GM08714 (cell line): Measurements from ENCODE around the gene HIPK2.
A peak's percentile ranks its signal among the peaks of the same experiment; 100 is the strongest.

Experiments
- H3K4me3 ChIP-seq: fragments of 200-500 bp; sonication (Bioruptor generic); 2 replicates; pipeline ENCODE4 v1.5.1; 2014; ENCODE audit warnings: mild to moderate bottlenecking, low read length, inconsistent platforms
- ZNF274 ChIP-seq: IDR thresholded peaks from 2 replicates; pipeline ENCODE4 v1.6.1; 2012; ENCODE audit warnings: mild to moderate bottlenecking, low read depth, low read length

Gene HIPK2

DNA sequence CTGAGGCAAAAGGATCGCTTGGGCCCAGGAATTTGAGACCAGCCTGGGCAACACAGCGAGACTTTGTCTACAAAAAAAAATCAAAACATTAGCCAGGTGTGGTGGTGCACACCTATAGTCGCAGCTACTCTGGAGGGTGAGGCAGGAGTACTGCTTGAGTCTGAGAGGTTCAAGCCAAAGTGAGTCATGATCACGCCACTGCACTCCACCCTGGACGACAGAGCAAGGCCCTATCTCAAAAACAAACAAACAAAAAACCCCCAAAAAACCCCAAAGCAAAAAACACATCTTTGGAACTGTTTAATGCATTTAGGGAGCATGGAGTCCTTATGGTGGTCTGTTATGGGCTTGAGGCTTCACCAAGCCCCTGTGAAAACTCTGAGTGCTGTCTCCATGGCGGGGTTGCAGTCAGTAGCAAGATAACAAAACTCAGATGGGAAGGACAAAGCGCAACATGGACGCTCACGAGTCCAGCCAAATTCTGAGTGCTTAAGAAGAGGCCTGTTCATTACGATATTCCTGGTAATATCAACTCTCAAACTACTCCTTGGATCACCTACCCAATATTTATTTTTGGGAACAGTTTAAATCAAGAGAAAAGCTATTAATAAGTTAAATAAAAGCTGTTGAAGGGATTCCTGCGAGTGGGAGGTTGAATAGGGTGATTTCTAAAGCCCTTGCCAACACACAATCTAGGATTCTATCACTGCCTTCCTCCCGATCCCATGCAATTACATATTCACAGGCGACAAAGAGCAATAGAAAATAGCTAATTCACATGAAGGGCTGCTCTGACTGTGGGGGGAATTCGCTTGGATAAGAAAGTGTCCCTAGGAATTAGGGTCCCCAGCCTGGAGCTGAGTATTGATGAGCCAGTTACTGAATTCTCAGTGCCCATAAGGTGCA lies 123.3 kb downstream of the HIPK2 start:
- no peak overlapping the region for H3K4me3 ChIP-seq
- TF ChIP-seq ZNF274: no peak

GRCh38 chr7:139651914-139652313 lies 125.9 kb downstream of the HIPK2 start:
- H3K4me3 ChIP-seq: no peak overlapping the region
- TF ChIP-seq ZNF274: no peak

- no peak overlapping the region for H3K4me3 ChIP-seq
- no peak for TF ChIP-seq ZNF274
Observed at GRCh38 chr7:139651308-139651707, 126.5 kb downstream of the HIPK2 start.

DNA sequence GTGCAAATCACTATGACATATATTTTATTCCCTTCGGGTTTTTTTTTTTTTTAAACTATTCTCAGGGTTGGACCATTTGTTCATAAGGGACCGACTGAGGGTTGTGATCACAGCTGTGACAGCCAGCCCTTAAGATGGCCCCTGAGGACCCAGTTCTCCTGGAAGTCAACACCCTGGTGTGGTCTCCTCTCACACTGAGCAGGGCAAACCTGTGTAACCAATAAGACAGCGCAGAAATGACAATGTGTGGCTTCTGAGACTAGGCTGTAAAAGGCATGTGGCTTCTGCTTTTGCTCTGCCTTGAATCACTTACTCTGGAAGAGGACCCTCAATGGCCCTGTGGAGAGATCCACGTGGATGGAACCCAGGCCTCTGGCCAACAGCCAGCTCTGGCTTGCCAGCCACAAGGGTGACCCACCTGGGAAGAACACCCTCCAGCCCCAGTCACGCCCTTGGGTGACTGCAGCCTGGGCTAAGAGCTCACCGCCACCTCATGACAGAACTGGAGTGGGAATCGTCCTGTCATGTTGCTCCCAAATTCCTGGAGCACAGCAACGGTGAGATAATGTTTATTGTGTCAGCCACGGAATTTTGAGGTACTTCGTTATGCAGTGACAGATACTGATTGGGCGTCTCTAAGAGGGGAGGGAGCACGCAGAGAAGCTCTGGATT lies 127.2 kb downstream of the HIPK2 start:
- H3K4me3 ChIP-seq: no peak overlapping the region
- no peak for TF ChIP-seq ZNF274

GRCh38 chr7:139648941-139649425 lies 128.8 kb downstream of the HIPK2 start:
- peak overlapping the region; percentile 19; the same call in 1 of the 2 replicates for H3K4me3 ChIP-seq
- TF ChIP-seq ZNF274: no peak

DNA sequence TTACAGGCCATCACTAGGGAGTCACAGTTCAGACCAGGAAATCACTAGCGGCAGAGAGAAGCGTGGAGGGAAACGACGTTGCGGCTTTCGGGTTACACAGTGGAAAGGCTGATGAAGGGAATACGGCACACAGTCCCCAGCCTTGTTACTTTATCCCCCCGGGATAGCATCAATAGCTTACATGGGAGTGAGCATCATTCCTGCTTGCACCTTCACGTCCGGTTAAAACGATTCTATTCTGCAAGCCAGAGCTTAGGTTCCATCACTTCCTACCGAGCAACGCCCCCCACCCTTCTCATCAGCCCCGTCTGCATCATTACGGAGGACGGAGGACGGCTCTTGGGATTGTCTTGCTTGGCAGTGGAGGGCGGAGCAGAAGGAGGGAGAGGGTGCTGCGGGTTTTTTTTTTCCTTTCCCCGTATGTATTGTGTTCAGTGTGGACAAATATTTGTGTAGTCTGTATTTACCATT lies 129.4 kb downstream of the HIPK2 start:
- TF ChIP-seq ZNF274: no peak
- H3K4me3 ChIP-seq: peak overlapping the region; percentile 19; the same call in 1 of the 2 replicates

- no peak for TF ChIP-seq ZNF274
- peak overlapping the region; percentile 19; the same call in 1 of the 2 replicates for H3K4me3 ChIP-seq
Observed at GRCh38 chr7:139647814-139648390, 129.9 kb downstream of the HIPK2 start.

DNA sequence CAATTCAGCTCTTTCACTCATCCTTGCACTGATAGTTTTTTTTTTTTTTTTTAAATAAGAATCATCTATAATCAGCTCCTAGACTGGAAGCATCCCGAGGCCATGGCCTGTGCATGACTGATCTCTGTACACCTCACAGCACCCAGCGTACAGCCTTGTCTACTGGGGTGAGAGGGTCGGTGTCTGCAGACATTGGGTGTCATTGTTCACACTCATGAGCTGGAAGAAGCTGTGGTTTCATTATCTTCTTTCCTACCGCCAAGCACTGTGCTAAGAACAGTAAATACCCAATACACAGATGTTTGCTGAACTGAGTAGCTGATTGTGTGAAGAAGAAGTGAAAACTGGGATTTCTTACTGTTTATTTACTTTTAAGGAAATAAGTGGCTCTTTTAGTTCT lies 130.7 kb downstream of the HIPK2 start:
- no peak overlapping the region for H3K4me3 ChIP-seq
- TF ChIP-seq ZNF274: no peak

DNA sequence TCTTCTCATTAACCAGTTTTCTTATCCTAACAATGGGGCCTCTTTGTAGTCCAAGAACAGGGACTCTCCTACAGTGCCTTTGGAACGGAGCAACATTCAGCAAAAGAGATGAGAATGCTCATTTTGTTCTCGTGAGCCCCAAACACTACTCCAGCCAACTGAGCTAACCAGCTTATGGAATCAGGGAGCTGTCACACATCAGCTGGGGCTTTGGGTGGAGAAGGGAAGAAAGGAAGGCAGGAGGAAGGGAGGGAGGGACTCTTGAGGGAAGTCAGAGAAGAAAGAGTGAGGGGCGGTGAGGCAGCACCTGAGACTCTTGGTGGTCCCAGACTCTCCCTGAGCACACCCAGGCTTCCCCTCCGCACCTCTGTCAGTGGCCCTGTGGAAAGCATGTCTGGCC lies 131.2 kb downstream of the HIPK2 start:
- no peak for TF ChIP-seq ZNF274
- no peak overlapping the region for H3K4me3 ChIP-seq

GRCh38 chr7:139645572-139646523 lies 131.9 kb downstream of the HIPK2 start:
- H3K4me3 ChIP-seq: no peak overlapping the region
- no peak for TF ChIP-seq ZNF274

- no peak overlapping the region for H3K4me3 ChIP-seq
- TF ChIP-seq ZNF274: no peak
Observed at GRCh38 chr7:139643951-139644585, 133.7 kb downstream of the HIPK2 start.

DNA sequence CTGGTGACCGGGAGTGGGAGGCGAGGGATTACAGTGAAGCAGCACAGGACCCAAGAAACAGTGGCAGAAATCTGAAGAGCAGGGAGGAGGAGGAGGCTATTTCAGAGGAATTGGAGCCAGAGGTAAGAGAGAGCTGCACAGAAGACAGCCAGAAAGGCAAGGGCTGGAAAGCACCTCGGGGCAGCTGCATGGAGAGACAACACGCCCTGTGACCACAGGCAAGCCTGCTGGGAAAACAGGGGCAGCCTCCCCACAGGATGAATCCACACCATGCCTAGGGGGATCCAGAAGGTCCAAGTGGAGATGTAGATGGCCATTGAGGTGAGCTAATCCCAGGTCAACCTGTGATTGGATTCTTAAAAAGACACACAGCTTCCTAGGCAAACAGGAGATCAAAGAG lies 135.5 kb downstream of the HIPK2 start:
- H3K4me3 ChIP-seq: no peak overlapping the region
- TF ChIP-seq ZNF274: no peak
